ENCODE results near the gene MCM6. TPM values are rescaled to one million over a fixed set of nuclear protein-coding genes. Genes with fewer than 3 reads are reported as not detected.

MCM6 gene
- total RNA-seq, 1 experiment from 2014 or later: 113 TPM

DNA sequence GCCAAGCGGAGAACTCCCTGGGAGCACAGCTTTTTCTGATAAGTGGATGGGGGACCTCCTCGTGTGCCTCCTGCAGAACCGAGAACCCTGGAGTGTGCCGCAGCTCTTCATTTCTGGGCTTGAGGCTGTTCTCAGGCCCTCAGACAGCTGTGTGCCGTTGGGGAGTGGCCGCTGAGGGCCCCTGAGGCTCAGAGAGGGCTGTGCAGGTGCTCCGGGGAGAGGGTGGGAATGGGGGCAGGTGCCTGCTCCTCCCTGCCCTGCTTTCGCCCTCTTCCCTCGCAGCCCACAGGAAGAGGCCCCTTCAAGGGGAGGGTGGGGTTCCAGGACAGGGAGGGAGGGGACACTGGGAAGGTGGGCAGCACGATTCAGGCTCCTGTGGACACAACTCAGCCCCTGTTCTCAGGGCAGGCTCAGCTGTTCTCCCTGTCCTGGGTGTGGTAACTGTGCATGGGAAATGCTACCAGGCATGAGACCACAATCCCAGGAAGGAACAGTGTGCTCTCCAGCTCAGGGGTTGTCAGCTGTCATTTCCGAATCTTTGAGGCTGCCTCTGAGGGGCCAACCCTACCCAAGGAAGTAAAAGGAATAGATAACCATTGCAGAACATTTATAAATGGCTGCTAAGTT, 50.6 kb downstream of the MCM6 start:
- no peak overlapping the region for H3K23ac ChIP-seq (ENCODE audit: insufficient read length, low read depth, low read length)
- no peak overlapping the region for H3K4me3 Mint-ChIP-seq
- no peak overlapping the region for H2BK15ac ChIP-seq (ENCODE audit: low read depth, low read length)
- no peak overlapping the region for H2BK20ac ChIP-seq (ENCODE audit: low read depth, low read length, poor library complexity, severe bottlenecking)
- no CpG with 5 or more reads among the region's 11 CpGs for WGBS (ENCODE audit: extremely low coverage, insufficient read length, low lambda C conversion rate)
- no peak overlapping the region for H4K5ac ChIP-seq (ENCODE audit: insufficient read length, low read depth, low read length)
- no peak for TF ChIP-seq CTCF (conservative IDR thresholded peaks at IDR 0.05)
- no peak overlapping the region for H4K8ac ChIP-seq (replicated peaks; ENCODE audit: insufficient read length, low read depth, low read length)
- no peaks in the 10 kb centered on the region for H3K4me1 Mint-ChIP-seq
- no peak overlapping the region for H2AFZ ChIP-seq (ENCODE audit: low read length)
- H3K9me3 Mint-ChIP-seq: peaks cover 10% of the 10 kb centered on the region in 2 experiments; a peak in 4 of 5 replicates
- H3K14ac ChIP-seq (ENCODE audit: insufficient read depth, low read length): no peak overlapping the region
- no peaks in the 10 kb centered on the region for H3K9me3 ChIP-seq (ENCODE audit: control insufficient read depth, low read depth, low read length)
- no peaks in the 10 kb centered on the region for H3K79me1 ChIP-seq (ENCODE audit: insufficient read depth, low read depth, low read length, poor library complexity, severe bottlenecking)
- no peak overlapping the region for H3K4ac ChIP-seq (ENCODE audit: low read depth, low read length)
- no peak overlapping the region for H2BK12ac ChIP-seq (ENCODE audit: insufficient read length, low read depth, low read length)
- H3K36me3 Mint-ChIP-seq (ENCODE audit: insufficient read depth in 1 of 3, low read depth in 3 of 3): peaks cover 0 to 7% (median 4%) of the 10 kb centered on the region in 3 experiments; a peak in 4 of 7 replicates
- no peak overlapping the region for H3T11ph ChIP-seq (ENCODE audit: low read length)
- H2BK120ac ChIP-seq (ENCODE audit: low read depth, low read length, poor library complexity, severe bottlenecking): no peak overlapping the region
- no peak overlapping the region for H2AK5ac ChIP-seq (ENCODE audit: insufficient read length, low read length)
- no peak overlapping the region for H4K91ac ChIP-seq (ENCODE audit: insufficient read length, low read depth, low read length)
- H2BK5ac ChIP-seq (ENCODE audit: insufficient read length, low read length): no peak overlapping the region
- H3K79me2 ChIP-seq (ENCODE audit: insufficient read depth, low read length): no peaks in the 10 kb centered on the region
- no peaks in the 10 kb centered on the region for H3K23me2 ChIP-seq (ENCODE audit: insufficient read length, low read depth, low read length, poor library complexity, severe bottlenecking)
- H3K9ac ChIP-seq (ENCODE audit: extremely low read depth, insufficient read length, low read length): no peak overlapping the region
- no peaks in the 10 kb centered on the region for H3K4me1 ChIP-seq (ENCODE audit: insufficient read depth, low read length)
- no peaks in the 10 kb centered on the region for H4K20me1 ChIP-seq (ENCODE audit: control insufficient read depth, insufficient read depth, insufficient read length)
- no peak overlapping the region for H3K27ac ChIP-seq (ENCODE audit: insufficient read length, low read depth, low read length)
- no peak overlapping the region for H3K18ac ChIP-seq (ENCODE audit: insufficient read length, low read depth, low read length)
- no peak for DNase-seq
- no peak overlapping the region for H3K4me2 ChIP-seq (ENCODE audit: insufficient read depth, insufficient read length, low read length)
- H3K56ac ChIP-seq (ENCODE audit: insufficient read length, low read depth, low read length): no peak overlapping the region
- H3K27ac Mint-ChIP-seq: no peak overlapping the region; a peak in 1 of 7 replicates
- H3K27me3 ChIP-seq (ENCODE audit: insufficient read depth, low read length): no peaks in the 10 kb centered on the region
- no peaks in the 10 kb centered on the region; the same call in 1 of the 2 replicates for H3K27me3 Mint-ChIP-seq (ENCODE audit: low read depth)

All from H9 (cell line).